Measurements from ENCODE around the gene ALX4.

ALX4 gene

GRCh38 chr11:44298862-44299261 lies 11.1 kb downstream of the ALX4 start:
- H3K4me3 ChIP-seq (ENCODE audit: low read depth, low read length) = no peak overlapping the region
- TF ChIP-seq, protein P1, sequence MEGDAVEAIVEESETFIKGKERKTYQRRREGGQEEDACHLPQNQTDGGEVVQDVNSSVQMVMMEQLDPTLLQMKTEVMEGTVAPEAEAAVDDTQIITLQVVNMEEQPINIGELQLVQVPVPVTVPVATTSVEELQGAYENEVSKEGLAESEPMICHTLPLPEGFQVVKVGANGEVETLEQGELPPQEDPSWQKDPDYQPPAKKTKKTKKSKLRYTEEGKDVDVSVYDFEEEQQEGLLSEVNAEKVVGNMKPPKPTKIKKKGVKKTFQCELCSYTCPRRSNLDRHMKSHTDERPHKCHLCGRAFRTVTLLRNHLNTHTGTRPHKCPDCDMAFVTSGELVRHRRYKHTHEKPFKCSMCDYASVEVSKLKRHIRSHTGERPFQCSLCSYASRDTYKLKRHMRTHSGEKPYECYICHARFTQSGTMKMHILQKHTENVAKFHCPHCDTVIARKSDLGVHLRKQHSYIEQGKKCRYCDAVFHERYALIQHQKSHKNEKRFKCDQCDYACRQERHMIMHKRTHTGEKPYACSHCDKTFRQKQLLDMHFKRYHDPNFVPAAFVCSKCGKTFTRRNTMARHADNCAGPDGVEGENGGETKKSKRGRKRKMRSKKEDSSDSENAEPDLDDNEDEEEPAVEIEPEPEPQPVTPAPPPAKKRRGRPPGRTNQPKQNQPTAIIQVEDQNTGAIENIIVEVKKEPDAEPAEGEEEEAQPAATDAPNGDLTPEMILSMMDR (IDR thresholded peaks at IDR 0.05; ENCODE audit: low read depth, low read length) = no peak

- no peak overlapping the region for H3K4me3 ChIP-seq (ENCODE audit: low read depth, low read length)
- TF ChIP-seq, protein P1 (IDR thresholded peaks at IDR 0.05; ENCODE audit: low read depth, low read length) = no peak
Measured at GRCh38 chr11:44290208-44290607, 19.7 kb downstream of the ALX4 start.

- H3K4me3 ChIP-seq (ENCODE audit: low read depth, low read length) = no peak overlapping the region
- TF ChIP-seq, protein P1 (IDR thresholded peaks at IDR 0.05; ENCODE audit: low read depth, low read length) = no peak
Measured at GRCh38 chr11:44288133-44288526, 21.8 kb downstream of the ALX4 start.

DNA sequence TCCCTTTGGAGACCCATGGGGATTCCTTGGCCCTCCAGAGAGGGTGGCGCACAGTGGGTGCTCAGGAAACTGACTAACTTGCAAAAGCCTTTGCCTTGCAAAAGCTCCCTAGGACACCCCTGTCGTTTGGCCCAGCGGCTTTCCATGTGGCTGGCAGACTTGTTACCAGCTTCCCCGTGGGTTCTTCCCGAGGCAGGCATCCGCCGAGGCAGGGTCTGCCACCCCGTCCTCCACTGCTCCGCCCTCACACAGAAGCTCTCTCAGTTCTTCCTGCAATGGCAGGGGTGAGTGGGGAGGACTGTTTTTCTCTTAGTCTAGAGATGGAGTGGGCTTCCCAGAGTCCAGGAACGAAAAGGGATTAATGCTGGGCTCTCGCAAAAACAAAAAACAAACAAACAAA lies 23.0 kb downstream of the ALX4 start:
- TF ChIP-seq, protein P1 (IDR thresholded peaks at IDR 0.05; ENCODE audit: low read depth, low read length) = no peak
- H3K4me3 ChIP-seq (ENCODE audit: low read depth, low read length) = no peak overlapping the region

DNA sequence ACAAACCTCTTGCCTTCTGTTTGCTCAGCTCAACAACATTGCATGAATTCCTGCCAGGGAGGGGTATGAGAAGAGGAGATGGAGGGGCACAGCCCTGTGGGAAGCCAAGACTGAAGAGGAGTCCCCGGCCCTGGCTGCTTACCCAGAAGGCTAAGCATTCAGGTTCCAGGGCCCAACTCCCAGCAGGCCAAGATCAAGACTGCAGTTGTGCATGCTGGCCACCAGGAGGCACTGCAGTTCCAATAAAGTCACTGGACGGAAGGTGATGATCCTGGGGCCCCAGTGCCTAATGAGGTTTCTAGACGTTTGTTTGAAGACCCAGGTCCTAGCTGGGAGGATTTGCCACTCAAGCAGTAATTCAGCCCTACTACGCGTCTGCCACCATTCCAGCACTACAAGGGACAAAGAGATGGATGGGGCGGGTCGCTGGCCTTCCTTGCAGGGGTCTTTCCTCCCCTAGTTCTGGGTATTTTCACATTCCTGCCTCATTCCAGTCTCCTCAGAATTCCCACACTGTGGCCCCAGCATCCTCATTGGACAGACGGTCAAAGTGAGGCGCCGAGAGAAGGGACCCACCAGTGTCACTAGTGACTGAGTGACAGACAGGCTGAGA lies 23.6 kb downstream of the ALX4 start:
- H3K4me3 ChIP-seq (ENCODE audit: low read depth, low read length) = no peak overlapping the region
- TF ChIP-seq, protein P1 (IDR thresholded peaks at IDR 0.05; ENCODE audit: low read depth, low read length) = peak; percentile 95

DNA sequence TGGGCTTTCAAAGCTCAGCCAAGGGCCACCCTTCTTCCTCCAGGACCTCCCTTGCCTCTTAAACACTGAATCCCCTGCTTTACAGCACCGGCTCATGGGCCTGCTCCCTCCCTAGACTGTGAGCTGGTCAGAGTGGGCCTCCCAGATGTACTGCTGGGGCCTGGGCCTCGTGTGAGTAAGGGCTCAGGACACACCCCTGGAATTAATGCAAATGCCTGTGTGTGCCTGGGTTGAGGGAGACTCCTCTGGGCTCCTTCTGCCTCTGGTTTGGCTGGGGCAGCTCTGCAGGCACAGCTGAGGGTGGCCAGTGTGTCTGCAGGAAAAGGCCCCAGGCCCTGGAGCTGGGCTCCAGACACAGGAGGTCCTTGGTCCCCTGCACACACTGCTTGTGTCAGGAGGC lies 24.2 kb downstream of the ALX4 start:
- H3K4me3 ChIP-seq (ENCODE audit: low read depth, low read length) = no peak overlapping the region
- TF ChIP-seq, protein P1 (IDR thresholded peaks at IDR 0.05; ENCODE audit: low read depth, low read length) = no peak

- TF ChIP-seq, protein P1 (IDR thresholded peaks at IDR 0.05; ENCODE audit: low read depth, low read length) = no peak
- H3K4me3 ChIP-seq (ENCODE audit: low read depth, low read length) = no peak overlapping the region
Measured at GRCh38 chr11:44282620-44283019, 27.3 kb downstream of the ALX4 start.
